NCI-H1048 (cell line): ENCODE data around the gene AIFM2.
"Not testable (repeated sequence)": the region's sequence is repeated elsewhere in the genome, so short reads cannot be mapped to it uniquely, and the experiment has no call there.

Source experiments
- DNase-seq: peaks from one replicate; lab custom pipeline; 2025; lab: John Stamatoyannopoulos, UW

The AIFM2 gene

GRCh38 chr10:70145666-70146488, 13.3 kb upstream of the AIFM2 start:
- DNase-seq: peak; percentile 13

DNA sequence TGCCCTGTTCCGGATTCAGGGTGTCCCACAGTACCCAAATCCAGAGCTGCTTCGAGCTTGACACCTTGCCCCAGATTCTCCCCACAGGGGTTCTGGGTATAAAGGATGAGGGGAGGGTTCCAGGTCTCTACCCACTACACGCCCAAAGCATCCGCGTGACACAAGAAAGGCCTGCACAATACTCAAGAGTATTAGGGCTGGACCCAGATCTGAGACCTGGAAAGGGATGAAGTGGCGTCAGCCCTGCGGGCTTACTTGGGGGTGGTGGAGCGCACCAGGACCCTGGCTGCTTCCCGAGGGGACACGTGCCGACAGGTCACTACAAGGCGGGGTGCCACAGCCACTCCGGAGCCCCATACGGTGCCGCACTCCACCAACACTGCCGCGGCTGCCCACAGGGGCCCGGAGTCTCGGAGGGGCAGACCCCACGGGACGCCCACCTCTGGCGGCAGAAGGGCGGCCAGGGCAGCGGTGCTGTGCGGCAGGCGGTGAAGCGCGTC, 12.6 kb upstream of the AIFM2 start:
- no peak for DNase-seq

- DNase-seq: no peak
These were observed 11.9 kb upstream of the AIFM2 start for GRCh38 chr10:70144372-70145110.

DNA sequence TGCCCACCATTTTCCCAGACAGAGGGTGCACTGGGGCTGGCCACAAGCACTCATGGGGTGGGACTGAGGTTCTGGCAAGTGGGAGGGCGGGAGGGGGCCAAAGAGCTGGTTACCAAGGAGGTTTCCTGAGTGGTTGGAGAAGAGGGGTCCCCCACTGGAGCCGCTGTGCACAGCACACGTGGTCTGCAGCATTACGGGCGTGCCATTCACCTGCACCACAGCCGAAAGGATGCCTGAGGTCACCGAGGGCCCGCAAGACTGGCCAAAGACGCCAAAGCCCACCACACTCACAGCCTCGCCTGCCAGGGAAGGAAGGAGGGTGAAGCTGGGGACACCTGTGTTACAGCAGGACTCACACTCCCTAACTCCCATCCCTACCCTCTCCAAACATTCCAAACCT, 9.9 kb upstream of the AIFM2 start:
- DNase-seq: no peak

- no peak for DNase-seq
These were observed 7.7 kb upstream of the AIFM2 start for GRCh38 chr10:70140297-70140696.

DNA sequence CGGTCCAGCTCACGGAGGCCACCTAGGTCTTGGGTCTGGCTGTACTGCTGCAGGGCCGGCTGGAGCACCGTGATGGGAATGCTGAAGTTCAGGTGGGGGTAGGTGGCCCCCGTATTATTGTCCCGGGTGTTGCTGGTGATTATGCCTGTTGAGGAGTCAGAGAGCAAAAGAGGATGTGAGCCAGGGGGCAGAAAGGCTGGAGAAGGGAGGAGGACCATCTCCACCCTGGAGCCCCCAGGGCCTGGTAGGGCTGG, 7.3 kb upstream of the AIFM2 start:
- DNase-seq: no peak

DNA sequence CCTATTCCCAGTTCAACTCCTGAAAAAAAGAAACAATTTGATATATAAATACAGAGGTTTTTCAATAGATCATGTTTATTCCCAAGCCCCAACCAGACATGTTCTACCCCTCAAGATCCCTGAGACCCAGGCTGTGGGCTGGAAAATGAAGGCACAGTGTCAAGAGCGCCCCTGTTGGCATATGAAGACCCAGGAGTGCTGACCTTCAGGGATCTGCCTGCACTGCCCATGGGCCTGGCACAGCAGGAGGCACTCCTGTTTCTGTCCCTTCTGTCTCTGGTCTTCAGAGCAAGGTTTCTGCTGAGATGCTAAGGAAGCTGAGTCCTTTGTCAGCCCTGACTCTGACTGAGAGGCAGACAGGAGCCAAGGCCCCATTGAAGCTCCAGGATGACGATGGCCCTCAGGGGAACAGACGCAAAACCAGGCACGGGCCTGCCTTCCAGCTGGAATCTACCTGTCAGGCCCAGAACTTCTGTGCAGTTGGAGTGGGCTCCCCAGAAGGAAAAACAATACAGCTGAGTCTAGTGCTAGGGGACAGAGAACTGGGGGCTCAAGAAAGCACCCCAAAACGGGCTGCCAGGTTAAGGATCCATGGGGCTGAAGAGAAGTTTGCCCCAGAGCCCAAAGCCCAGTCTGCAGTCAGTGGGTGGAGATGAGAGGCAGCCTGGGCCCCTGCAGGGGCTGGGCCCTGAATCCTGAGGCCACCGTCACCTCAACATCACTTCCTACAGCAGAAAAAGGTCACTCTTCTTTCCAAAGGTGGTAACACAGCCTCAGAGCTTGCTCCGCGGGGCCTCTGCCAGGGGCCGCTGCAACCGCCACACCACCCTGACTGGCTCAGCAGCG, 6.7 kb upstream of the AIFM2 start:
- DNase-seq: no peak

DNA sequence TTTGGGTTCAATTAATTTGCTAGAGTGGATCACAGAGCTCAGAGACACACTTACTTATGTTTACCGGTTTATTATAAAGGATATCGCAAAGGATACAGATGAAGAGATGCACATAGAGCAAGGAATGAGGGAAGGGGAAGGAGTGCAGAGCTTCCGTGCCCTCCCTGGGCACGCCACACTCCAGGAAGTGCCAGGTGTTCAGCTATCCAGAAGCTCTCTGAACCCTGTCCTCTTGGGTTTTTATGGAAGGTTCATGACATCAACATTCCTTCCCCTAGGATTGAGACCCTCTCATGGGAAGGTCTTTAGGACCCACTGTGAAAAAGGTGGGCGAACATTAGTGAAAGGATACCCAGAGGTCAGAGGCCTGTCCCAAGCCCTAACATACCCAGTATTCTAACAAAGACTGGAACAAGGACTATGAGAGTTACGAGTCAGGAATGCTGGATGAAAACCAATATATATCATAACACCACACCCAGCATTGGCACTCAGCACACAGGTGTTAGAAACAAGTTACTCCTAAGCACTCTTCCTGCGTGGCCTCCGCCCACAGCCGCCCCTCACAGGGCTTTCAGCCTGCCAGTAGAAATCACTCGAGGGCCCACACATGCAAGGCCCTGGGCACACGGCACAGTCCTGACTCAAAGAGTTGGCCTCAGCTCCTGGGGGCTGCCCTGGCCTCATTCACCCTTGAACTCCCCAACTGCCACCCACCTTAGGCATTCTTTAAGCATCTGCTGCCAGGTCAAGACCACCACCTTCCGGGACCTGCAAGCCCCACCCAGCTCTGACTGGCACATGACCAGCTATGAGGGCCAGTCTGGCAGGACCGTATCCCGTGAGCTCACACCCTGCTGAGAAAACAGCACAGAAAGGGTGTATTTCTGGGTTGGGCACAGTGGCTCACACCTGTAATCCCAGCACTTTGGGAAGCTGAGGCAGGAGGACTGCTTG, 5.6 kb upstream of the AIFM2 start:
- DNase-seq: no peak

DNA sequence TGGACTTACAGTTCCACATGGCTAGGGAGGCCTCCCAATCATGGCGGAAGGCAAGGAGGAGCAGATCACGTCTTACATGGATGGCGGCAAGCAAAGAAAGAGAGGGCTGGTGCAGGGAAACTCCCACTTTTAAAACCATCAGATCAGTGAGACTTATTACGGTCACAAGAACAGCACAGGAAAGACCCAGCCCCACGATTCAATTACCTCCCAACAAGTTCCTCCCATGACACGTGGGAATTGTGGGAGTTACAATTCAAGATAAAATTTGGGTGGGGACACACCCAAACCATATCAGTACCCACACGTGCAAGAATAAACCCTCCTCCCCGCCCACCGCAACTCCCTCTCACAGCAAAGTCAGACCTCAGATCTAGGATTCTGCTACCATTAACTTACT, 4.5 kb upstream of the AIFM2 start:
- no peak for DNase-seq

DNA sequence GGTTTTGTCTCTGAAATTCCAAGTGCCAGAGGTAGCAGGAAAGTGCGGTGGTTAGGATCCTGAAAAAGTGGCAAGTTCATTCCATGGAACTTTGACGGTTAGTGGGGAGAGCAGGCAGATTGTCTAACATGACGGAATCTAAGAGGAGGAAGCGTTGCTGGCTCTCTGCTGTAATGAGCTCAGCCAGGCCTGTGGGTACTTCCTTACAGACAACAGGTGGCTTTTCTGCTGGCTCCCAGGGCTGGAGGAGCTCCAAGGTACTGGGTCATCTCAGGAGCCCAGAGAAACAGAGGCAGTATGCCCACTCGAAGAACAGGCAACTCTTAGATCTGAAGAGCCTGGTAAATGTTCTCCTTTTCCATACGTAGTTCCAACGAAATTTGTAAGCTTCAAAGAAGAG, 3.1 kb upstream of the AIFM2 start:
- no peak for DNase-seq

DNA sequence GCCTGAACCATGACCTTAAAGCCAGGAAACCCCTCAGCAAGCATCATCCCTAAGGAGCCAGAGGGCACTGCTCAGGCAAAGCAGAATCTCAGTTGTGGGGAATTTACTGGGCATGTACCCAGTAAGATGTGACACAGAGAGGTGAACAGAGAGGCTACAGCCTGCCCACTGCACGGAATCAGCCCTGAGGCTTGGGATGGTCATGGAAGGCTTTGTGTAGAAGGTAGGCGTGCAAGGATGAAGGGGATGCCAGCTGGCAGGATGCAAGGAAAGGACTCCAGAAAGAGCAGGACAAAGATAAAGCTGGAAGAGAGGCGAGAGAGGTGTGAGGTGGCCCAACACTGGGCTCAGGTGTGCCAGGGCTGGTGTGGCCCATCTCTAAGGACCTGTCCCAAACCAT, 2.4 kb upstream of the AIFM2 start:
- no peak for DNase-seq

DNA sequence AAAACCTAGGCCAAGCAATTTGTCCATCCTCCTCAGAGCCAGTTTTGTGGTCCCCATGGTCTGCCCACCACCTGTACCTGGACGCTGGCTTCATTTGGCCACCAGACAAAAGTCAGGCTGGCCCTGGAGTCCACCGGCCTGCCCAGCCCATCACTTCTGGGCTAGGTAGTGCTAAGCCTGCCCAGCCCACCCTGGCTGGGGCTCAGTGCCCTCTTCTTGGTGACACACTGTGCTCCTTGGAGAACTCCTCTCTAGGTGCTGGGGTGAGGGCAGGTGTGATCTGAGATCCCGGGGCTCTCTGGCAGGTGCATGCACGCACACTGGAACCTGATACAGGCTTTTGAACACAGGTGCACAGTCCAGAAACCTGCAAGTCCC, 1.1 kb downstream of the AIFM2 start:
- no peak for DNase-seq

- no peak for DNase-seq
These were observed 1.6 kb downstream of the AIFM2 start for GRCh38 chr10:70130878-70131559.

GRCh38 chr10:70126700-70127395, 5.8 kb downstream of the AIFM2 start:
- DNase-seq: no peak

DNA sequence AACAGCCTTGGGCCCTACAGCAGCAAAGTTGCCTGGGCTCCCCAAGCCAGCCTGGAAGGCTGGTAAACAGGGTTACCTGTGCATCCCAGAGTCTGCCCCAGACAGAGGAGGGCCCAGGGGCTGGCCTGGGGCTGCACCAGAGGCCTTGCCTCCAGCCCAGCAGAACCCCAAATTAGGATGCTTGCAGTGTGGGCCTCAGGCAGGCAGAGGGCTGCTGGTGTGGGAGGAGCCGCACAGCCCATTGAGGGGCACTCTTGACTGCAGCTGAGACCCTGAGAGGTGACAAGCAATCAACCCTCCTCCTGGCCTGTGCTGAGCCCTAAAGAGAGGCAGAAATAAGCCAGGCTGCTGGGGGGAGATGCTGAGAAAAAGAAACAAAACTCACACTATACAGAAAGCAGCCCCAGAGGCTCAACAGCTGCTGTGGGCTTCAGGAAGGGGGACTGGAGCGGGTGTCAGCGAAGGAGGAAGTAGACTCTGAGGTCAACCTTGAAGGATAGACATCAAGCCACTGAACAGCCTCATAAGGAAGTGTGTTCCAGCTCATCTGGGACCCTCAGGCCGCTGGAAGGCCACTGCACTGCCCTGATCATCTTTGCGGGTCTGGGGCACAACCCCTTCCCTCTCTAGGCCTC, 6.6 kb downstream of the AIFM2 start:
- DNase-seq: no peak

DNA sequence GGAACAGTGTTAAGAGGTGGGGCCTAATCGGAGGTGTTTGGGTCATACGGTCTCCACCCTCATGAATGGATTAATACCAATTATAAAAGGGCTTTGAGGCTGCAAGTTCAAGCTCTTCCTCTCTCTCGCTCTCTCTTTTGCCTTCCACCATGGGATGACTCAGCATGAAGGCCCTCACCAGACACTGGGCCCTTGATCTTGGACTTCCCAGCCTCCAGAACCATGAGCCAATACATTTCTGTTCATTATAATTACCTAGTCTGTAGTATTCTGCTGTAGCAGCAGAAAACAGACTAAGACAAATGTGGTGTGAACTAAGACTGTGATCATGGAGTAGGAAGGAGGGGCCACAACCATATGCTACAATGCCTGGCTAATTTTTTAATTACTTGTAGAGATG, 7.7 kb downstream of the AIFM2 start:
- DNase-seq: no peak

DNA sequence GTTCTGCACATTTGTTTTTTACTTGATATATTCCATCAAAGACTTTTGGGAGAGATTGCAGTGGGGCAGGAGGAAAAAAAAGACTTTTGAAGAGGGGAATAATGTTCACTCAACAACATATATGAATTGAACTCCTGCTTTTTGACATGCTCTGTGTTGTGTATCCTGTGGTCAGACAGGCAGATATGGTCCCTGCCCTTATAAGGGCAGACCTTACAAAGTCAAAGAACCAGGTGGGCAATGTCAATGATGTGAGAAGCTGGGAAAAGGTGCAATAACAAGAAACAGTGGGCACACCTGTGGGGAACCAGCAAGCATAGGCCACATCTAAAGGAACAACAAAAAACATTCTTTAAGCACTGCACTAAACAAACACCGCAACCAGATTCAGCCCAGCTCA, 8.2 kb downstream of the AIFM2 start:
- no peak for DNase-seq

- DNase-seq: no peak
These were observed 8.8 kb downstream of the AIFM2 start for GRCh38 chr10:70123817-70124216.

DNA sequence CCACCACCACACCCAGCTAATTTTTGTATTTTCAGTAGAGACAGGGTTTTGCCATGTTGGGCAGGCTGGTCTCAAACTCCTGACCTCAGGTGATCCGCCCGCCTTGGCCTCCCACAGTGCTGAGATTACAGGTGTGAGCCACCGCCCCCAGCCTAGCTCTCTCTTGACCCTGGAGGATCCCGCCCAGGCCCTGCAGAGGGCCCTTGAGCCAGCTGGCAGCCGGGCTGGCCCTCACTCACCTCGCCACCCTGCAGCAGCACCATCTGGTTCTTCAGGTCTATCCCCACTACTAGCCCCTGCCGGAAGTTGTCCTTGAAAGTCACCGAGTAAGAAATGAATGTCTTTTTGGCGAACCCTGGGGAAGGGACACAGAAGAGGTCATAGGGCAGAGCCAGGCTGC, 9.5 kb downstream of the AIFM2 start:
- DNase-seq: not testable (repeated sequence)

- DNase-seq: no peak
These were observed 9.9 kb downstream of the AIFM2 start for GRCh38 chr10:70122742-70123141.
